ENCODE measurements around the gene HACD4.
A peak's percentile ranks its signal among the peaks of the same experiment; 100 is the strongest.

The HACD4 gene

GRCh38 chr9:21002040-21002439 lies 29.4 kb downstream of the HACD4 start:
- Histone ChIP-seq H3K4me2 (ENCODE audit: low read depth, low read length) (no peak overlapping the region), H4K20me1 (ENCODE audit: insufficient read depth, low read length) (no peaks in the 10 kb centered on the region), H3K27me3 (replicated peaks; ENCODE audit: insufficient read depth, low read length) (no peaks in the 10 kb centered on the region), H3K4me1 (ENCODE audit: low read length) (peaks cover 20% of the 10 kb centered on the region), H3F3A (ENCODE audit: insufficient read depth, low read length) (peaks cover 12% of the 10 kb centered on the region), H3K79me2 (ENCODE audit: low read length) (no peaks in the 10 kb centered on the region), H3K4me3 (ENCODE audit: low read length) (no peak overlapping the region), H3K9me2 (replicated peaks; ENCODE audit: insufficient read depth, low read length) (no peaks in the 10 kb centered on the region), H3K27ac (ENCODE audit: low read length) (peak overlapping the region; percentile 16; the same call in 1 of the 2 replicates), H3K36me3 (replicated peaks; ENCODE audit: insufficient read depth, low read length) (no peaks in the 10 kb centered on the region), H3K9me3 (replicated peaks; ENCODE audit: insufficient read depth, low read length) (no peaks in the 10 kb centered on the region), H2AFZ (ENCODE audit: low read length) (no peak overlapping the region), H3K9ac (ENCODE audit: low read length) (no peak overlapping the region)
- DNase-seq, result peak; percentile 36
- TF ChIP-seq, protein P1, sequence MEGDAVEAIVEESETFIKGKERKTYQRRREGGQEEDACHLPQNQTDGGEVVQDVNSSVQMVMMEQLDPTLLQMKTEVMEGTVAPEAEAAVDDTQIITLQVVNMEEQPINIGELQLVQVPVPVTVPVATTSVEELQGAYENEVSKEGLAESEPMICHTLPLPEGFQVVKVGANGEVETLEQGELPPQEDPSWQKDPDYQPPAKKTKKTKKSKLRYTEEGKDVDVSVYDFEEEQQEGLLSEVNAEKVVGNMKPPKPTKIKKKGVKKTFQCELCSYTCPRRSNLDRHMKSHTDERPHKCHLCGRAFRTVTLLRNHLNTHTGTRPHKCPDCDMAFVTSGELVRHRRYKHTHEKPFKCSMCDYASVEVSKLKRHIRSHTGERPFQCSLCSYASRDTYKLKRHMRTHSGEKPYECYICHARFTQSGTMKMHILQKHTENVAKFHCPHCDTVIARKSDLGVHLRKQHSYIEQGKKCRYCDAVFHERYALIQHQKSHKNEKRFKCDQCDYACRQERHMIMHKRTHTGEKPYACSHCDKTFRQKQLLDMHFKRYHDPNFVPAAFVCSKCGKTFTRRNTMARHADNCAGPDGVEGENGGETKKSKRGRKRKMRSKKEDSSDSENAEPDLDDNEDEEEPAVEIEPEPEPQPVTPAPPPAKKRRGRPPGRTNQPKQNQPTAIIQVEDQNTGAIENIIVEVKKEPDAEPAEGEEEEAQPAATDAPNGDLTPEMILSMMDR (IDR thresholded peaks at IDR 0.05; ENCODE audit: low read length), result no peak
- TF ChIP-seq EZH2phosphoT487 (IDR thresholded peaks at IDR 0.05; ENCODE audit: low read length) (no peak), EZH2 (optimal IDR thresholded peaks at IDR 0.05; ENCODE audit: low read depth, low read length) (no peak)

GRCh38 chr9:21001581-21001980 lies 29.9 kb downstream of the HACD4 start:
- Histone ChIP-seq H3K36me3 (replicated peaks; ENCODE audit: insufficient read depth, low read length) (no peaks in the 10 kb centered on the region), H3K9ac (ENCODE audit: low read length) (no peak overlapping the region), H3K9me3 (replicated peaks; ENCODE audit: insufficient read depth, low read length) (no peaks in the 10 kb centered on the region), H3K4me2 (ENCODE audit: low read depth, low read length) (no peak overlapping the region), H3K4me1 (ENCODE audit: low read length) (peaks cover 22% of the 10 kb centered on the region), H3K4me3 (ENCODE audit: low read length) (no peak overlapping the region), H3K27me3 (replicated peaks; ENCODE audit: insufficient read depth, low read length) (no peaks in the 10 kb centered on the region), H4K20me1 (ENCODE audit: insufficient read depth, low read length) (no peaks in the 10 kb centered on the region), H3K79me2 (ENCODE audit: low read length) (no peaks in the 10 kb centered on the region), H2AFZ (ENCODE audit: low read length) (no peak overlapping the region), H3K27ac (ENCODE audit: low read length) (peak overlapping the region; percentile 16; the same call in 1 of the 2 replicates), H3K9me2 (replicated peaks; ENCODE audit: insufficient read depth, low read length) (no peaks in the 10 kb centered on the region), H3F3A (ENCODE audit: insufficient read depth, low read length) (peaks cover 16% of the 10 kb centered on the region)
- TF ChIP-seq EZH2phosphoT487 (IDR thresholded peaks at IDR 0.05; ENCODE audit: low read length), result no peak
- TF ChIP-seq EZH2 (optimal IDR thresholded peaks at IDR 0.05; ENCODE audit: low read depth, low read length), result no peak
- TF ChIP-seq, protein P1 (IDR thresholded peaks at IDR 0.05; ENCODE audit: low read length), result no peak
- no peak for DNase-seq

- H3F3A ChIP-seq (ENCODE audit: insufficient read depth, low read length), result peaks cover 19% of the 10 kb centered on the region
- H2AFZ ChIP-seq (ENCODE audit: low read length), result 0 out of 2 replicates have a peak overlapping the region, but pooled peaks have one; percentile 27
- no peaks in the 10 kb centered on the region for H3K9me2 ChIP-seq (replicated peaks; ENCODE audit: insufficient read depth, low read length)
- TF ChIP-seq EZH2phosphoT487 (IDR thresholded peaks at IDR 0.05; ENCODE audit: low read length) (no peak), EZH2 (optimal IDR thresholded peaks at IDR 0.05; ENCODE audit: low read depth, low read length) (no peak)
- TF ChIP-seq, protein P1 (IDR thresholded peaks at IDR 0.05; ENCODE audit: low read length), result no peak
- H3K4me2 ChIP-seq (ENCODE audit: low read depth, low read length), result peak overlapping the region; percentile 80
- no peaks in the 10 kb centered on the region for H3K9me3 ChIP-seq (replicated peaks; ENCODE audit: insufficient read depth, low read length)
- H3K79me2 ChIP-seq (ENCODE audit: low read length), result no peaks in the 10 kb centered on the region
- H3K27ac ChIP-seq (ENCODE audit: low read length), result peak overlapping the region; percentile 91
- H3K4me1 ChIP-seq (ENCODE audit: low read length), result peaks cover 35% of the 10 kb centered on the region
- H3K36me3 ChIP-seq (replicated peaks; ENCODE audit: insufficient read depth, low read length), result no peaks in the 10 kb centered on the region
- no peaks in the 10 kb centered on the region for H3K27me3 ChIP-seq (replicated peaks; ENCODE audit: insufficient read depth, low read length)
- no peak for DNase-seq
- H4K20me1 ChIP-seq (ENCODE audit: insufficient read depth, low read length), result no peaks in the 10 kb centered on the region
- H3K9ac ChIP-seq (ENCODE audit: low read length), result peak overlapping the region; percentile 21; the same call in 1 of the 2 replicates
- H3K4me3 ChIP-seq (ENCODE audit: low read length), result peak overlapping the region; percentile 30
Observed at GRCh38 chr9:20997503-20998076, 33.9 kb downstream of the HACD4 start.

Data from MM.1S (cell line).